Measurements from ENCODE around the gene ACTL8. TPM values are rescaled to one million over a fixed set of nuclear protein-coding genes. Genes with fewer than 3 reads are reported as not detected.

Gene ACTL8
- total RNA-seq, 1 donor from 2014 or later, result not detected

- Mint-ChIP-seq H3K4me1 (ENCODE audit: low read depth) (no peaks in the 10 kb centered on the region), H3K27me3 (peaks cover 14% of the 10 kb centered on the region), H3K9me3 (ENCODE audit: low read depth) (no peaks in the 10 kb centered on the region), H3K36me3 (ENCODE audit: insufficient read depth) (no peaks in the 10 kb centered on the region), H3K4me3 (ENCODE audit: low read depth) (no peak overlapping the region), H3K27ac (no peak overlapping the region)
- DNase-seq (ENCODE audit: low spot score, unreplicated experiment), result no peak
- TF ChIP-seq CTCF (IDR thresholded peaks at IDR 0.05; ENCODE audit: unreplicated experiment), result no peak
Measured at GRCh38 chr1:17780916-17781315, 25.8 kb downstream of the ACTL8 start.

- no peak for DNase-seq (ENCODE audit: low spot score, unreplicated experiment)
- Mint-ChIP-seq H3K27me3 (peaks cover 27% of the 10 kb centered on the region), H3K4me3 (ENCODE audit: low read depth) (no peak overlapping the region), H3K36me3 (ENCODE audit: insufficient read depth) (no peaks in the 10 kb centered on the region), H3K27ac (no peak overlapping the region), H3K4me1 (ENCODE audit: low read depth) (no peaks in the 10 kb centered on the region), H3K9me3 (ENCODE audit: low read depth) (no peaks in the 10 kb centered on the region)
- TF ChIP-seq CTCF (IDR thresholded peaks at IDR 0.05; ENCODE audit: unreplicated experiment), result no peak
Measured at GRCh38 chr1:17789926-17790325, 34.8 kb downstream of the ACTL8 start.

GRCh38 chr1:17790383-17791054, 35.4 kb downstream of the ACTL8 start:
- Mint-ChIP-seq H3K9me3 (ENCODE audit: low read depth) (no peaks in the 10 kb centered on the region), H3K4me3 (ENCODE audit: low read depth) (no peak overlapping the region), H3K4me1 (ENCODE audit: low read depth) (no peaks in the 10 kb centered on the region), H3K27me3 (peaks cover 29% of the 10 kb centered on the region), H3K27ac (no peak overlapping the region), H3K36me3 (ENCODE audit: insufficient read depth) (no peaks in the 10 kb centered on the region)
- no peak for TF ChIP-seq CTCF (IDR thresholded peaks at IDR 0.05; ENCODE audit: unreplicated experiment)
- no peak for DNase-seq (ENCODE audit: low spot score, unreplicated experiment)

GRCh38 chr1:17791055-17791390, 35.9 kb downstream of the ACTL8 start:
- H3K27ac Mint-ChIP-seq, result no peak overlapping the region
- no peak for DNase-seq (ENCODE audit: low spot score, unreplicated experiment)
- no peaks in the 10 kb centered on the region for H3K36me3 Mint-ChIP-seq (ENCODE audit: insufficient read depth)
- H3K4me3 Mint-ChIP-seq (ENCODE audit: low read depth), result no peak overlapping the region
- peaks cover 30% of the 10 kb centered on the region for H3K27me3 Mint-ChIP-seq
- no peak for TF ChIP-seq CTCF (IDR thresholded peaks at IDR 0.05; ENCODE audit: unreplicated experiment)
- no peaks in the 10 kb centered on the region for H3K4me1 Mint-ChIP-seq (ENCODE audit: low read depth)
- no peaks in the 10 kb centered on the region for H3K9me3 Mint-ChIP-seq (ENCODE audit: low read depth)

- H3K9me3 Mint-ChIP-seq (ENCODE audit: low read depth), result no peaks in the 10 kb centered on the region
- H3K4me1 Mint-ChIP-seq (ENCODE audit: low read depth), result no peaks in the 10 kb centered on the region
- H3K27ac Mint-ChIP-seq, result no peak overlapping the region
- H3K4me3 Mint-ChIP-seq (ENCODE audit: low read depth), result no peak overlapping the region
- no peaks in the 10 kb centered on the region for H3K36me3 Mint-ChIP-seq (ENCODE audit: insufficient read depth)
- TF ChIP-seq CTCF (IDR thresholded peaks at IDR 0.05; ENCODE audit: unreplicated experiment), result no peak
- no peak for DNase-seq (ENCODE audit: low spot score, unreplicated experiment)
- peaks cover 30% of the 10 kb centered on the region for H3K27me3 Mint-ChIP-seq
Measured at GRCh38 chr1:17791480-17791879, 36.3 kb downstream of the ACTL8 start.

All from progenitor cell of endocrine pancreas (in vitro differentiated cells).